ENCODE results near the gene SLC16A1.
"Not testable (repeated sequence)": the region's sequence is repeated elsewhere in the genome, so short reads cannot be mapped to it uniquely, and the experiment has no call there.

The SLC16A1 gene

GRCh38 chr1:112982328-112982727 is 26.3 kb upstream of the SLC16A1 start:
- no peak for TF ChIP-seq CTCF (conservative IDR thresholded peaks at IDR 0.05)
- no peak overlapping the region for H3K27ac ChIP-seq

GRCh38 chr1:112981834-112982233 is 25.8 kb upstream of the SLC16A1 start:
- not testable (repeated sequence) for H3K27ac ChIP-seq

GRCh38 chr1:112981426-112981825 is 25.4 kb upstream of the SLC16A1 start:
- no peak overlapping the region for H3K27ac ChIP-seq
- no peak for TF ChIP-seq CTCF (conservative IDR thresholded peaks at IDR 0.05)

- peak overlapping the region; percentile 73 for H3K27ac ChIP-seq
- no peak for TF ChIP-seq CTCF (conservative IDR thresholded peaks at IDR 0.05)
These were observed 19.3 kb upstream of the SLC16A1 start for GRCh38 chr1:112975336-112975735.

- H3K27ac ChIP-seq = peak overlapping the region; percentile 73
- no peak for TF ChIP-seq CTCF (conservative IDR thresholded peaks at IDR 0.05)
These were observed 18.6 kb upstream of the SLC16A1 start for GRCh38 chr1:112974646-112975045.

- TF ChIP-seq CTCF (conservative IDR thresholded peaks at IDR 0.05) = no peak
- peak overlapping the region; percentile 73 for H3K27ac ChIP-seq
These were observed 17.8 kb upstream of the SLC16A1 start for GRCh38 chr1:112973788-112974187.

- no peak overlapping the region for H3K27ac ChIP-seq
- TF ChIP-seq CTCF (conservative IDR thresholded peaks at IDR 0.05) = no peak
These were observed 15.0 kb upstream of the SLC16A1 start for GRCh38 chr1:112971006-112971405.

GRCh38 chr1:112964347-112964746 is 8.4 kb upstream of the SLC16A1 start:
- no peak overlapping the region for H3K27ac ChIP-seq
- no peak for TF ChIP-seq CTCF (conservative IDR thresholded peaks at IDR 0.05)

Data from VCaP (cell line).